MM.1S (cell line): ENCODE results near the gene ANP32B.

Experiments used
- DNase-seq: peaks from one replicate; pipeline ENCODE4 v3.0.0-alpha.2; 2015
- H2AFZ ChIP-seq: fragments of 300-600 bp; sonication (generic); 2 replicates; pipeline ENCODE4 v1.6.0; 2016; ENCODE audit warnings: antibody characterized with exemption, low read length
- H3F3A ChIP-seq: fragments of 300-600 bp; sonication (generic); 2 replicates; pipeline ENCODE4 v1.6.1; 2016; ENCODE audit warnings: mild to moderate bottlenecking, antibody characterized with exemption, low read length, moderate library complexity, mixed read lengths; ENCODE audit not compliant: insufficient read depth
- H3K27ac ChIP-seq: fragments of 300-600 bp; sonication (generic); 2 replicates; pipeline ENCODE4 v1.5.1; 2016; ENCODE audit warnings: mild to moderate bottlenecking, low read length
- H3K27me3 ChIP-seq: fragments of 300-600 bp; sonication (generic); replicated peaks from 2 replicates; pipeline ENCODE4 v1.6.0; 2016; ENCODE audit warnings: low read length; ENCODE audit not compliant: insufficient read depth
- H3K36me3 ChIP-seq: fragments of 300-600 bp; sonication (generic); replicated peaks from 2 replicates; pipeline ENCODE4 v1.6.1; 2016; ENCODE audit warnings: mild to moderate bottlenecking, low read length, mixed read lengths; ENCODE audit not compliant: insufficient read depth
- H3K4me1 ChIP-seq: fragments of 300-600 bp; sonication (generic); 2 replicates; pipeline ENCODE4 v1.6.1; 2016; ENCODE audit warnings: low read length, mixed read lengths
- H3K4me2 ChIP-seq: fragments of 300-600 bp; sonication (generic); 2 replicates; pipeline ENCODE4 v1.6.0; 2016; ENCODE audit warnings: low read depth, low read length
- H3K4me3 ChIP-seq: fragments of 300-600 bp; sonication (generic); 2 replicates; pipeline ENCODE4 v1.5.1; 2016; ENCODE audit warnings: low read length, mixed read lengths
- H3K79me2 ChIP-seq: fragments of 300-600 bp; sonication (generic); 2 replicates; pipeline ENCODE4 v1.6.1; 2016; ENCODE audit warnings: mixed run types, low read length, mixed read lengths
- H3K9ac ChIP-seq: fragments of 300-600 bp; sonication (generic); 2 replicates; pipeline ENCODE4 v1.6.1; 2016; ENCODE audit warnings: low read length, mixed read lengths
- H3K9me2 ChIP-seq: fragments of 300-600 bp; sonication (generic); replicated peaks from 2 replicates; pipeline ENCODE4 v1.6.1; 2016; ENCODE audit warnings: mild to moderate bottlenecking, low read length, mixed read lengths; ENCODE audit not compliant: insufficient read depth
- H3K9me3 ChIP-seq: fragments of 300-600 bp; sonication (generic); replicated peaks from 2 replicates; pipeline ENCODE4 v1.6.1; 2016; ENCODE audit warnings: mild to moderate bottlenecking, low read length, mixed read lengths; ENCODE audit not compliant: insufficient read depth
- H4K20me1 ChIP-seq: fragments of 300-600 bp; sonication (generic); 2 replicates; pipeline ENCODE4 v1.6.1; 2016; ENCODE audit warnings: mild to moderate bottlenecking, low read length, moderate library complexity, mixed read lengths; ENCODE audit not compliant: insufficient read depth
- EZH2 ChIP-seq: fragments of 300-600 bp; sonication (generic); optimal IDR thresholded peaks from 2 replicates; pipeline ENCODE3; 2017; ENCODE audit warnings: low read depth, mild to moderate bottlenecking, antibody characterized with exemption, low read length, mixed read lengths
- EZH2phosphoT487 ChIP-seq: fragments of 300-600 bp; sonication (generic); IDR thresholded peaks from 2 replicates; pipeline ENCODE4 v1.6.1; 2018; ENCODE audit warnings: antibody characterized with exemption, low read length
- TF ChIP-seq, protein P1 (sequence below): fragments of 300-600 bp; sonication (generic); IDR thresholded peaks from 2 replicates; pipeline ENCODE4 v1.5.1; 2016; ENCODE audit warnings: antibody characterized with exemption, low read length, mixed read lengths

ANP32B gene

DNA sequence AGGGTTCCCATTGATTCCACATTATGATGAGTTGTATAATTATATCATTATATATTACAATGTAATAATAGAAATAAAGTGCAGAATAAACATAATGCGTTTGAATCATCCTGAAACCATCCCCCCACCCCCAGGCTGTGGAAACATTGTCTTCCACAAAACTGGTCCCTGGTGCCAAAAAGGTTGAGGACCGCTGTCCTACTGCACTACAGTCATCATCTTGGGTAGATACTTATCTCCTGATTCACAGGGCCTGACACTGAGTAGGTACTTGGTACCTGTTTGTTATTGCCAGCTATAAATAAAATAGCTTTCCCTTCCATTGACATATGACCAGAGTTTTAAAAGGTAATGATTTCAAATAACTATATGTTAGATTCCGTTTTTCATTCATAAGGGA, 25.6 kb downstream of the ANP32B start:
- H3K4me1 ChIP-seq = peaks cover 11% of the 10 kb centered on the region; the same call in 1 of the 2 replicates
- peaks cover 42% of the 10 kb centered on the region for H3K36me3 ChIP-seq
- H3K4me3 ChIP-seq = no peak overlapping the region
- H2AFZ ChIP-seq = no peak overlapping the region
- H3K4me2 ChIP-seq = no peak overlapping the region
- no peaks in the 10 kb centered on the region for H3K9me3 ChIP-seq
- no peaks in the 10 kb centered on the region for H3K27me3 ChIP-seq
- H3K79me2 ChIP-seq = peaks cover 85% of the 10 kb centered on the region
- H3K27ac ChIP-seq = no peak overlapping the region
- TF ChIP-seq EZH2phosphoT487 = no peak
- no peak for TF ChIP-seq EZH2
- TF ChIP-seq, protein P1, sequence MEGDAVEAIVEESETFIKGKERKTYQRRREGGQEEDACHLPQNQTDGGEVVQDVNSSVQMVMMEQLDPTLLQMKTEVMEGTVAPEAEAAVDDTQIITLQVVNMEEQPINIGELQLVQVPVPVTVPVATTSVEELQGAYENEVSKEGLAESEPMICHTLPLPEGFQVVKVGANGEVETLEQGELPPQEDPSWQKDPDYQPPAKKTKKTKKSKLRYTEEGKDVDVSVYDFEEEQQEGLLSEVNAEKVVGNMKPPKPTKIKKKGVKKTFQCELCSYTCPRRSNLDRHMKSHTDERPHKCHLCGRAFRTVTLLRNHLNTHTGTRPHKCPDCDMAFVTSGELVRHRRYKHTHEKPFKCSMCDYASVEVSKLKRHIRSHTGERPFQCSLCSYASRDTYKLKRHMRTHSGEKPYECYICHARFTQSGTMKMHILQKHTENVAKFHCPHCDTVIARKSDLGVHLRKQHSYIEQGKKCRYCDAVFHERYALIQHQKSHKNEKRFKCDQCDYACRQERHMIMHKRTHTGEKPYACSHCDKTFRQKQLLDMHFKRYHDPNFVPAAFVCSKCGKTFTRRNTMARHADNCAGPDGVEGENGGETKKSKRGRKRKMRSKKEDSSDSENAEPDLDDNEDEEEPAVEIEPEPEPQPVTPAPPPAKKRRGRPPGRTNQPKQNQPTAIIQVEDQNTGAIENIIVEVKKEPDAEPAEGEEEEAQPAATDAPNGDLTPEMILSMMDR = no peak
- H3K9me2 ChIP-seq = no peaks in the 10 kb centered on the region
- no peak overlapping the region for H3K9ac ChIP-seq
- DNase-seq = no peak
- H4K20me1 ChIP-seq = no peaks in the 10 kb centered on the region
- peaks cover 9% of the 10 kb centered on the region for H3F3A ChIP-seq

DNA sequence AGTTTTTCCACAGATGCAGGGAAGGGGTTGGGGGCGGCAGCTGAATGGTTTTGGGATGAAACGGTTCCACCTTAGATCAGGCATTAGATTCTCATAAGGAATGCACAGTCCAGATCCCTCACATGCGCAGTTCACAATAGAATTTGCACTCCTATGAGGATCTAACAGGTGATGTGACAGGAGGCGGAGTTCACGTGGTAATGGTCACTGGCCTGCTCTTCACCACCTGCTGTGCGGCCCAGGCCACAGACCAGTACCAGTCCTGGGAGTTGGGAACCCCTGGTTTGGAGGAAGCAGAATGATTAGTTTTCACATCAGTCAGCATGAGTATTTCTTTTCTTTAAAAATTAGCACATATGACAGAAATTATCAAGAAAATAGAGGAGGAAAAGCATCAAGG, 26.3 kb downstream of the ANP32B start:
- no peak for DNase-seq
- Histone ChIP-seq H2AFZ (no peak overlapping the region), H3K4me3 (no peak overlapping the region), H3F3A (peaks cover 9% of the 10 kb centered on the region), H3K27ac (no peak overlapping the region; the same call in 1 of the 2 replicates), H3K9ac (no peak overlapping the region), H3K79me2 (peaks cover 79% of the 10 kb centered on the region), H3K27me3 (no peaks in the 10 kb centered on the region), H3K36me3 (peaks cover 38% of the 10 kb centered on the region), H3K4me1 (peaks cover 11% of the 10 kb centered on the region; the same call in 1 of the 2 replicates), H3K9me3 (no peaks in the 10 kb centered on the region), H4K20me1 (no peaks in the 10 kb centered on the region), H3K9me2 (no peaks in the 10 kb centered on the region), H3K4me2 (no peak overlapping the region)
- TF ChIP-seq, protein P1 = no peak
- TF ChIP-seq EZH2 (no peak), EZH2phosphoT487 (no peak)

DNA sequence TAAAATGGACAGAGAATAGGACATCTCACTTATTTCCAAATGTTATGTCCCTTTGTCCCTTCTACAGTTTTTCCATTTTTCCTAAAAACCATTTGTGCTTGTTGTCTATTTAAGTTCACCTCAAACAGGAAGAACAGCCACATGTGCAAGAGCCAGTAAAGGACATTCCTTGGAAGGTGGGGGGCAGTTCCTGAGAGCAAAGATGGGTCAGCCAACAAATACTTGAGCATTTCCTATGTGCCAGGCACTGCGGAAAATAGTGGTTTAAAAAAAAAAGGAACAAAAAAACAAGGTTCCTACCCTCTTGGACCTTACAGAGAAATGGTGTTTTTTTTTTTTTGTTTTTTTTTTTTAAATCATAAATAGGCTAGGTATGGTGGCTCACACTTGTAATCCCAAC, 26.8 kb downstream of the ANP32B start:
- peaks cover 9% of the 10 kb centered on the region for H3F3A ChIP-seq
- no peak overlapping the region for H3K9ac ChIP-seq
- peaks cover 12% of the 10 kb centered on the region; the same call in 1 of the 2 replicates for H3K4me1 ChIP-seq
- H3K9me3 ChIP-seq = no peaks in the 10 kb centered on the region
- H3K27ac ChIP-seq = peak overlapping the region; percentile 5; the same call in 1 of the 2 replicates
- H3K79me2 ChIP-seq = peaks cover 77% of the 10 kb centered on the region
- TF ChIP-seq EZH2 (no peak), EZH2phosphoT487 (no peak)
- TF ChIP-seq, protein P1 = no peak
- H4K20me1 ChIP-seq = no peaks in the 10 kb centered on the region
- peaks cover 33% of the 10 kb centered on the region for H3K36me3 ChIP-seq
- no peak overlapping the region for H3K4me3 ChIP-seq
- no peak for DNase-seq
- no peak overlapping the region for H2AFZ ChIP-seq
- no peaks in the 10 kb centered on the region for H3K9me2 ChIP-seq
- no peak overlapping the region for H3K4me2 ChIP-seq
- H3K27me3 ChIP-seq = no peaks in the 10 kb centered on the region
